HG03103 (cell line): ENCODE data around the gene TSC2.

Experiments used
- ATAC-seq: cut with Tn5 transposase; IDR thresholded peaks from one replicate; pipeline ENCODE4 v1.9.1; 2021; ENCODE audit warnings: low read depth; ENCODE audit not compliant: unreplicated experiment

TSC2 gene

GRCh38 chr16:2042171-2042985, 5.4 kb upstream of the TSC2 start:
- ATAC-seq: no peak

- no peak for ATAC-seq
Observed at GRCh38 chr16:2042986-2043666, 4.7 kb upstream of the TSC2 start.

GRCh38 chr16:2043667-2044451, 3.9 kb upstream of the TSC2 start:
- ATAC-seq: no peak

GRCh38 chr16:2044541-2044940, 3.2 kb upstream of the TSC2 start:
- ATAC-seq: no peak

- ATAC-seq: no peak
Observed at GRCh38 chr16:2045965-2046892, 1.6 kb upstream of the TSC2 start.

GRCh38 chr16:2046893-2047329, 874 bp upstream of the TSC2 start:
- no peak for ATAC-seq

- ATAC-seq: peak; percentile 13
Observed at GRCh38 chr16:2048116-2048543, 345 bp downstream of the TSC2 start.

GRCh38 chr16:2053211-2053610, 5.4 kb downstream of the TSC2 start:
- ATAC-seq: no peak

GRCh38 chr16:2053897-2054296, 6.1 kb downstream of the TSC2 start:
- no peak for ATAC-seq

GRCh38 chr16:2054543-2055245, 6.9 kb downstream of the TSC2 start:
- ATAC-seq: no peak

- ATAC-seq: no peak
Observed at GRCh38 chr16:2056077-2056476, 8.3 kb downstream of the TSC2 start.

- no peak for ATAC-seq
Observed at GRCh38 chr16:2056681-2057407, 9.1 kb downstream of the TSC2 start.

GRCh38 chr16:2057438-2057837, 9.7 kb downstream of the TSC2 start:
- ATAC-seq: no peak

- no peak for ATAC-seq
Observed at GRCh38 chr16:2058420-2058819, 10.6 kb downstream of the TSC2 start.

GRCh38 chr16:2058872-2059271, 11.1 kb downstream of the TSC2 start:
- no peak for ATAC-seq

- ATAC-seq: no peak
Observed at GRCh38 chr16:2060346-2060745, 12.6 kb downstream of the TSC2 start.

GRCh38 chr16:2061023-2061422, 13.2 kb downstream of the TSC2 start:
- ATAC-seq: no peak

GRCh38 chr16:2061526-2061925, 13.7 kb downstream of the TSC2 start:
- ATAC-seq: no peak

- no peak for ATAC-seq
Observed at GRCh38 chr16:2062801-2063200, 15.0 kb downstream of the TSC2 start.
